Lung (tissue), 12 donors: ENCODE results near the gene KIAA0232. TPM values are rescaled to one million over a fixed set of nuclear protein-coding genes. Genes with fewer than 3 reads are reported as not detected.

Source experiments
- ATAC-seq: fragments of 200-7000 bp; cut with Tn5 transposase; one replicate; pipeline ENCODE4 v1.9.1; 2020; ENCODE audit warnings: moderate number of reproducible peaks; ENCODE audit not compliant: insufficient read depth, low FRiP score
- DNase-seq, 3 donors: peaks; one replicate each; pipeline ENCODE4 v3.0.0-alpha.2; 2013 to 2017
- H3K27ac ChIP-seq, 2 donors: one replicate each; pipeline ENCODE4 v1.5.1; 2013; ENCODE audit warnings: mild to moderate bottlenecking in 2 of 2, moderate library complexity in 2 of 2, control low read depth in 1 of 2, inconsistent platforms in 1 of 2, low read depth in 1 of 2, low read length in 1 of 2
- H3K27me3 ChIP-seq, 3 donors: one replicate each; pipeline ENCODE4 v1.5.1; 2013; ENCODE audit warnings: low read length in 2 of 3; ENCODE audit not compliant: control insufficient read depth in 3 of 3, insufficient read depth in 3 of 3
- H3K36me3 ChIP-seq, 4 donors: one replicate each; pipeline ENCODE4 v1.5.1; 2013; ENCODE audit warnings: low read length in 4 of 4, mild to moderate bottlenecking in 1 of 4, moderate library complexity in 1 of 4; ENCODE audit not compliant: control insufficient read depth in 4 of 4, insufficient read depth in 4 of 4
- H3K4me1 ChIP-seq, 5 donors: one replicate each; pipeline ENCODE4 v1.5.1; 2013; ENCODE audit warnings: low read length in 5 of 5, mild to moderate bottlenecking in 2 of 5, moderate library complexity in 1 of 5; ENCODE audit not compliant: control insufficient read depth in 5 of 5, insufficient read depth in 5 of 5
- H3K4me3 ChIP-seq: one replicate; pipeline ENCODE4 v1.5.1; 2013; ENCODE audit warnings: mild to moderate bottlenecking, control low read depth, moderate library complexity
- H3K9ac ChIP-seq, 2 donors: one replicate each; pipeline ENCODE4 v1.5.1; 2013; ENCODE audit warnings: low read length in 2 of 2, control low read depth in 1 of 2; ENCODE audit not compliant: insufficient read depth in 1 of 2
- H3K9me3 ChIP-seq, 4 donors: one replicate each; pipeline ENCODE4 v1.5.1; 2013; ENCODE audit warnings: low read length in 3 of 4, mild to moderate bottlenecking in 1 of 4, moderate library complexity in 1 of 4; ENCODE audit not compliant: control insufficient read depth in 4 of 4, insufficient read depth in 3 of 4
- WGBS, 2 donors: extraction: QIAGEN DNeasy Blood & Tissue Kit; methylation state at CpG; one replicate each; pipeline ENCODE4 v1.1.7; 2013; 5-methylcytosine and 5-hydroxymethylcytosine counted together
- polyA plus RNA-seq, 2 donors: library from polyadenylated mRNA; stranded (reverse); fragments of 200-250 nt; gene quantifications; one replicate each; pipeline ENCODE4 v1.2.1, GENCODE V29; 2013
- total RNA-seq, 2 donors: library from RNA; depleted of rRNA in 1 of 2; stranded (reverse); fragments of >200 nt in 1 of 2; gene quantifications; one replicate each; pipeline ENCODE4 v1.2.1, GENCODE V29; 2014 to 2021
- TF ChIP-seq, protein P1 (sequence below): IDR thresholded peaks from 2 replicates; pipeline ENCODE4 v1.5.1; 2012; ENCODE audit warnings: mild to moderate bottlenecking; ENCODE audit errors: control extremely low read depth, extremely low read depth
- donor health status: control.
- donor health status: control.
- donor health status: Bipolar disorder and iron deficiency.
- donor health status: healthy.
- donor health status: DM: yes; HTN: yes; CAD: no.

KIAA0232 gene
- total and polyA plus RNA-seq, 4 donors = 6.8 to 34.6 (median 18.7) TPM

DNA sequence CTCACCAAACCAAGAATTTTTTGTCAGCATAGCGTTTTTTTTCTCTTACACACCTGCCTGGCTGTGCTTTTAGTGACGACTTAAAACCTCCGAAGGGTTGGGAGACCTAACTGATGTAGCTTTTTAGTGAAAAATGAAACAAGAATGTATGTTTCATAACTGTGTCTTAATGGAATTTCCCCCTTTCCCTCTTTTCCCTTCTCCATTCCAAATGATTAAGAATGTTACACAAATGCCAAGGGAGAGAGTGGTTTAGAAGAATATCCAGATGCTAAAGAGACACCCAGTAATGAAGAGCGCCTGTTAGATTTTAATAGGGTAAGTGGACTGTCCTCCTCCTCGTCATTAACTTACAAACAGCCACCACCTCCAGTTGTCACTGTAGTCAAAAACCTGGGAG is 93.9 kb downstream of the KIAA0232 start:
- Histone ChIP-seq H3K27ac (peak overlapping the region in 1 of 2 donors; percentile 53), H3K27me3 (no peaks in the 10 kb centered on the region), H3K4me3 (no peak overlapping the region), H3K36me3 (peaks cover 22 to 67% (median 42%) of the 10 kb centered on the region in 4 donors), H3K9ac (no peak overlapping the region), H3K9me3 (no peaks in the 10 kb centered on the region), H3K4me1 (no peaks in the 10 kb centered on the region)
- WGBS, 2 donors = 85 to 89% methylated on average over 5 of the region's 5 CpGs
- ATAC-seq (no peak), DNase-seq (no peak)
- TF ChIP-seq, protein P1, sequence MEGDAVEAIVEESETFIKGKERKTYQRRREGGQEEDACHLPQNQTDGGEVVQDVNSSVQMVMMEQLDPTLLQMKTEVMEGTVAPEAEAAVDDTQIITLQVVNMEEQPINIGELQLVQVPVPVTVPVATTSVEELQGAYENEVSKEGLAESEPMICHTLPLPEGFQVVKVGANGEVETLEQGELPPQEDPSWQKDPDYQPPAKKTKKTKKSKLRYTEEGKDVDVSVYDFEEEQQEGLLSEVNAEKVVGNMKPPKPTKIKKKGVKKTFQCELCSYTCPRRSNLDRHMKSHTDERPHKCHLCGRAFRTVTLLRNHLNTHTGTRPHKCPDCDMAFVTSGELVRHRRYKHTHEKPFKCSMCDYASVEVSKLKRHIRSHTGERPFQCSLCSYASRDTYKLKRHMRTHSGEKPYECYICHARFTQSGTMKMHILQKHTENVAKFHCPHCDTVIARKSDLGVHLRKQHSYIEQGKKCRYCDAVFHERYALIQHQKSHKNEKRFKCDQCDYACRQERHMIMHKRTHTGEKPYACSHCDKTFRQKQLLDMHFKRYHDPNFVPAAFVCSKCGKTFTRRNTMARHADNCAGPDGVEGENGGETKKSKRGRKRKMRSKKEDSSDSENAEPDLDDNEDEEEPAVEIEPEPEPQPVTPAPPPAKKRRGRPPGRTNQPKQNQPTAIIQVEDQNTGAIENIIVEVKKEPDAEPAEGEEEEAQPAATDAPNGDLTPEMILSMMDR = no peak

DNA sequence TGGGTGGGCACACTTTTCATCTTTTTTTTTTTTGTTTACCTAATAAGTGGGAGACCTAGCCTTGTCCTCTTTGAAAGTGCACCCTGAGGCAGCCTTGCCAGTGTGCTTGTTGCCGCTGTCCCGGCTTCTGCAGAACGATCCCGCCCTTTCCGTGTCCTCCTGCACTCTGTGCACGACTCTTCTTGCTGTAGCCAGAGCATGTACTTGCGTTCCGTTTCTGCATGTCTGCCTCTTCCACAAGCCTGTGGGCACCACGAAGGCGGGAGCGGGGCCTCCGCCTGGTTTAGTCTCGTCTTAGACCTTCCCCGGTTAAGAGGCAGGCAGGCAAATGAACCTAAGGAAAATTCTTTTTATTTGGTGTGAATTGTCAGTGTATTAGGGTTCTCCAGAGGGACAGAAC is 94.5 kb downstream of the KIAA0232 start:
- H3K4me3 ChIP-seq = no peak overlapping the region
- TF ChIP-seq, protein P1 = no peak
- no peak overlapping the region for H3K9ac ChIP-seq
- peak overlapping the region in 1 of 2 donors; percentile 53 for H3K27ac ChIP-seq
- H3K36me3 ChIP-seq = peaks cover 23 to 65% (median 42%) of the 10 kb centered on the region in 4 donors
- DNase-seq (no peak), ATAC-seq (no peak)
- H3K9me3 ChIP-seq = no peaks in the 10 kb centered on the region
- WGBS, 2 donors = 96% methylated on average over 14 of the region's 14 CpGs
- no peaks in the 10 kb centered on the region for H3K4me1 ChIP-seq
- H3K27me3 ChIP-seq = no peaks in the 10 kb centered on the region

DNA sequence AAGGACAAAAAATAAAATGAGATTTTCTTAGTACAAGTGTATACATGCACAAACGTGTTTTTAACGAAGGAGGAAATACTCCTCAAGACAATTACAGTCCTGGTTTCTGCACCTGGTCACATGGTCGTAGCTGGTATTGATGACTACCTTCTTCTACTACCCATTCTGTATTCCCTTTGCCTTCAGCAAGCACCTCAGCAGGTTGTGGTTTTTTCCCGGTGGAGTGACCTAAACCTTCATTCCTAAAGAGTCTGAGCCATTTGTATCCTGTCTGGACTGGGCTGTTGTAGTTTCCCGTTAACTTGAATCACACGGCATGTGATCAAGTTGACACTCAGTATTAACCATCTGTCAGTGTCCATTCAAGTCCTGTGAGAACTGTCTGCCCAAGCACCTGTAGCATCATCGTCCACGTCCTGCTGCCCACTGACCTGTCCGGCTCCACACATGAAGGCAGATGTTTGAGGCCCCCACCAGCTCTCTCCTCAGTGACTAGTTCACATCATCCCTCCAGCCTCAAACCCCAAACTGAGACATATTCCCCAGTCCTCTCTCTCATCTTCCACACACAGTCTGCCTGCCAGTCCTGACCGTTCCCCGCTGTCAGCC is 96.0 kb downstream of the KIAA0232 start:
- DNase-seq (no peak), ATAC-seq (no peak)
- Histone ChIP-seq H3K27ac (no peak overlapping the region), H3K4me3 (no peak overlapping the region), H3K9ac (no peak overlapping the region), H3K27me3 (no peaks in the 10 kb centered on the region), H3K4me1 (no peaks in the 10 kb centered on the region), H3K9me3 (no peaks in the 10 kb centered on the region), H3K36me3 (peaks cover 27 to 59% (median 39%) of the 10 kb centered on the region in 4 donors)
- TF ChIP-seq, protein P1 = no peak
- 75 to 84% methylated on average over 11 of the region's 11 CpGs for WGBS, 2 donors

DNA sequence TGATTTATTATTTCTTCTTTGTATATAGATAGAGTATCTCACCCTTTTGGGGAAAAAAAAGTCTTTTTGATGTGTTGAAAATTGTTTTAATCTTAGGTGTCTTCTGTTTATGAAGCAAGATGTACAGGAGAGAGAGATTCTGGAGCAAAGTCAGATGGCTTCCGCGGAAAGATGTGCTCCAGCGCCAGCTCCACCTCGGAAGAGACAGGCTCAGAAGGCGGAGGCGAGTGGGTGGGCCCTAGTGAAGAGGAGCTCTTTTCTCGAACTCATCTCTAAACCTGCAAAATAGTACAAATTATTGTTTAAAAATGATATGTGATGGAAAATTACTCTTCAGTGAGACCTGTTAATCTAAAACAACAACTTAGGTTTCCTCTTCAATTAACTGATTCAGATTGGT is 98.2 kb downstream of the KIAA0232 start:
- TF ChIP-seq, protein P1 = no peak
- Histone ChIP-seq H3K36me3 (peaks cover 21 to 49% (median 32%) of the 10 kb centered on the region in 4 donors), H3K9me3 (no peaks in the 10 kb centered on the region), H3K4me1 (no peaks in the 10 kb centered on the region), H3K9ac (no peak overlapping the region), H3K27me3 (no peaks in the 10 kb centered on the region), H3K4me3 (no peak overlapping the region), H3K27ac (no peak overlapping the region)
- ATAC-seq = no peak
- WGBS, 2 donors = 95 to 97% methylated on average over 7 of the region's 7 CpGs
- no peak for DNase-seq
